Testis (tissue), 2 donors: Measurements from ENCODE around the gene RTL1.

Experiments used
- POLR2A ChIP-seq: fragments of 450-650 bp; IDR thresholded peaks from one replicate; pipeline ENCODE4 v1.6.1; 2017; ENCODE audit warnings: antibody characterized with exemption, mild to moderate bottlenecking, moderate library complexity
- TF ChIP-seq, protein P1 (sequence below), 3 experiments: fragments of 450-650 bp in 2 of 3; fragments of 200-600 bp in 1 of 3; sonication (generic) in 1 of 3; IDR thresholded peaks; one replicate each; pipeline ENCODE4 v1.5.1; 2016 to 2019; ENCODE audit warnings: antibody characterized with exemption in 3 of 3, mild to moderate bottlenecking in 2 of 3, moderate library complexity in 1 of 3

DNA sequence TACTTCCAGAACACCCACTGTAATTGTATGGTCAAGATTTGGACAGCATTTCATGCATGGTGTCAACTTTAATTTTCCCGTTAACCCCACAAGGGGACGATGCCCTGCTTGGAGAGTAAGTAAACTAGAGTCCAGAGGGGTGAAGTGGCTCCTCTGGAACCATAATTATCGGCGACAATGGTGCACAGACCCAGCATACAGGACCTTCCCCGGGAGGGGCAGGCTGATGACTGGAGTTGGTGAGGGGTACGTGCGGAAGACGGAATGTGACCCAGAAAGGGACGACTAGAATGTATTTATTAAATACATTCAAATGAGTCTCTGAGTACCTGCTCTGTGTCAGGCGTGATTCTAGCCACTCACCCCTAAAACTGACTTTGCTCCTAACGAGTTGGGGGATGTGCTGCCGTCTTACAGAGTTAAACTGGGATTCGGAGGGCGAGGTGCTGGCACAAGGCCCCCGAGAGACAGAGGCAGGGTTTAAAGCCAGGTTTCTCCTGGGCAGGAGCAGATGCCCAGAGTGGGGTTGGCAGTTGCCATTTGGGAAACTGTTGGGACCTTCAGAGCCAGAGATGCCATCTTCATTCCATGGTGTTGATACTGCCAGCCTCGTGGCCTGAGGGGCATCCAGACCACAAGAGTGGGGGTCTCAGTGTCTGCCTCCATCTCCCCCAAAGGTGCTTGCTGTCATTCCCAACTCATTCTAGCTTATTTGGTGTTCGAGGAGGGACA, 10.9 kb downstream of the RTL1 start:
- TF ChIP-seq, protein P1, sequence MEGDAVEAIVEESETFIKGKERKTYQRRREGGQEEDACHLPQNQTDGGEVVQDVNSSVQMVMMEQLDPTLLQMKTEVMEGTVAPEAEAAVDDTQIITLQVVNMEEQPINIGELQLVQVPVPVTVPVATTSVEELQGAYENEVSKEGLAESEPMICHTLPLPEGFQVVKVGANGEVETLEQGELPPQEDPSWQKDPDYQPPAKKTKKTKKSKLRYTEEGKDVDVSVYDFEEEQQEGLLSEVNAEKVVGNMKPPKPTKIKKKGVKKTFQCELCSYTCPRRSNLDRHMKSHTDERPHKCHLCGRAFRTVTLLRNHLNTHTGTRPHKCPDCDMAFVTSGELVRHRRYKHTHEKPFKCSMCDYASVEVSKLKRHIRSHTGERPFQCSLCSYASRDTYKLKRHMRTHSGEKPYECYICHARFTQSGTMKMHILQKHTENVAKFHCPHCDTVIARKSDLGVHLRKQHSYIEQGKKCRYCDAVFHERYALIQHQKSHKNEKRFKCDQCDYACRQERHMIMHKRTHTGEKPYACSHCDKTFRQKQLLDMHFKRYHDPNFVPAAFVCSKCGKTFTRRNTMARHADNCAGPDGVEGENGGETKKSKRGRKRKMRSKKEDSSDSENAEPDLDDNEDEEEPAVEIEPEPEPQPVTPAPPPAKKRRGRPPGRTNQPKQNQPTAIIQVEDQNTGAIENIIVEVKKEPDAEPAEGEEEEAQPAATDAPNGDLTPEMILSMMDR (IDR thresholded peaks at IDR 0.05): no peak
- no peak for TF ChIP-seq POLR2A
